NCI-H1417 (cell line): ENCODE results near the gene PRKCD.

Experiments
- DNase-seq, 3 experiments: peaks; one replicate each; lab custom pipeline; 2025; lab: John Stamatoyannopoulos, UW

PRKCD gene

DNA sequence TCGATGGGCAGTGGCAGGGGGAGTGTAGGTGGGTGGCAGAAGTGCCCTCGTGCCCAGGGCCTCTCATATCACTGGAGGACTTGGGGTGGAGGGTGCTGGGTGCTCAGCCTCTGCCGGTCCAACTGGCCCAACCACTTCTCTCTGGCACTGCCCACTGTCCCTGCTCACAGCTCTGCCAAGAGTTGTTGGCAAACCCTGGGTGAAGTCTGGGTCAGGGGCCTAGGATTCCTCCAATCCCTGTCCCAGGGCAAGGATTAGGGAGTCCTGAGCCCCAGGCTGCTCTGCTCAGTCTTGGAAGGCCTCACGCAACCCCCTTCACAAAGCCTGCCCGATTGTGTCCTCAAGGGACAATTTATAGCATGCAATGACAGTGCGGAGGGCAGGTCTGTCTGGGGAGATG lies 5.2 kb upstream of the PRKCD start:
- no peak for DNase-seq

DNA sequence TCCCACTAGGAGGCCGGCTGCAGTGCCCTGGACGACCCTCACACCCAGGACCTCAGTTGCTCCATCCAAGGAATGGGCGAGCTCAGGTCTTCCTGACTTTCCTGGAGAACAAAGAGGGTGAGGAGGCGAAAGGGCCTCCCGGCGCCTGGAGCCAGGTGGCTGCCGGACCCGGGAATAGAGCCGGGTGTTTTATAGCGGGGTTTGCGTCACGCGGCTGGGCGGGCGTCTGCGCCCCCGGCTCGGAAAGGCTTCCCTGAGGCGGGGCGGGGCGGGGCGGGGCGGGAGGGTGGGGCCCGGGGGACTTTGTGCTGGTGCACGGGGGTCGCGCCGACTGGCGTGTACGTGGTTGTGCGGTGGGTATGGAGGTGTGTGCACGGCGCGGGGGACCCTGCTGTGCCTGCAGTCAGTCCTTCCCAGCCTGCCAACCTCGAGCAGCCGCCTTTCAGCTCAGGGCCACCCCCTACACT lies 4.6 kb upstream of the PRKCD start:
- no peak for DNase-seq

DNA sequence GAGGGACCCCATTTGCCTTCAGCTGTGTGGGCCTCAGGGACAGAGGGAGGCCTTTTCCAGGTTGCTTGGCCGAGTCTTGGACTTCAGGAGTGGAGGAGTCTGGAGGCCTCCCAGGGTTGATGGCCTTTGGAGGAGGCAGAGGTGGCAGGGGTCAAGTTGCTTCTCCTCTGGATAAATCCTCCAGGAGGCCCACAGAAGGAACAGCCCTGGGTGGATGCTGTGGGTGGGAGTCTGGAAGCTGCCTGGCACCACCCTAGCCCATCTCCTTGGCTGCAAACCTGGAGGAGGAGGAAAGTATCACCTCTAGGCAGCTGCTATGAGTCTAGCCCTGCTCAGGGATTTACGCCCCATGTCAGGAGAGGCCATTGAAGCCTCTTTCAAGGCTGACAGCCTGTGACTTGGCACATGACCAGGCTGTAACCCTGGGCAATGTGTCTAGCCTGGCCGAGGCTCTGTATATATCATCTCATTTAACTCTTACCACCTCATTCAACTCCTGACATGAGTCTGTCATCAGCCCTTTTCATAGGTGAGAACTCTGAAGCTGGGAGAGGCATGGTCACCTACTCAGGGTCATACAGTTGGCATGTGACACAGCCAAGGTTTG lies 2.9 kb upstream of the PRKCD start:
- no peak for DNase-seq

DNA sequence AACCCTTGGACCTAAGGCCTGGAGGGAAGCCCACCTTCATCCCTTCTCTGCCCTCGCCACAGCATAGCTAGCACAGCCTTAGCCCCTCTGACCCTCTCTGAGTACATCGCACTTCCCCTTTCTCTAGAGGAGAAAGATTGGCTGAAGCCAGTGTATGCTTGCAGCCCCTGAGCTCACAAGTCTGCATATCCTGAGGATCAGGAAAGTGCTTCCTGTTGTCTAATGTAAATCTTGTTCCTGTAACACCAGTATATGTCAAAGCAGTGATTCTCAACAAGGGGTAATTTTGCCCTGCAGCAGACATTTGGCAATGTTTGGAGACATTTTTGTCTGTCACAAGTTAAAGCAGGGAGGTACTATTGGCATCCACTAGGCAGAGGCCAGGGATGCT lies 2.2 kb upstream of the PRKCD start:
- DNase-seq, result no peak

DNA sequence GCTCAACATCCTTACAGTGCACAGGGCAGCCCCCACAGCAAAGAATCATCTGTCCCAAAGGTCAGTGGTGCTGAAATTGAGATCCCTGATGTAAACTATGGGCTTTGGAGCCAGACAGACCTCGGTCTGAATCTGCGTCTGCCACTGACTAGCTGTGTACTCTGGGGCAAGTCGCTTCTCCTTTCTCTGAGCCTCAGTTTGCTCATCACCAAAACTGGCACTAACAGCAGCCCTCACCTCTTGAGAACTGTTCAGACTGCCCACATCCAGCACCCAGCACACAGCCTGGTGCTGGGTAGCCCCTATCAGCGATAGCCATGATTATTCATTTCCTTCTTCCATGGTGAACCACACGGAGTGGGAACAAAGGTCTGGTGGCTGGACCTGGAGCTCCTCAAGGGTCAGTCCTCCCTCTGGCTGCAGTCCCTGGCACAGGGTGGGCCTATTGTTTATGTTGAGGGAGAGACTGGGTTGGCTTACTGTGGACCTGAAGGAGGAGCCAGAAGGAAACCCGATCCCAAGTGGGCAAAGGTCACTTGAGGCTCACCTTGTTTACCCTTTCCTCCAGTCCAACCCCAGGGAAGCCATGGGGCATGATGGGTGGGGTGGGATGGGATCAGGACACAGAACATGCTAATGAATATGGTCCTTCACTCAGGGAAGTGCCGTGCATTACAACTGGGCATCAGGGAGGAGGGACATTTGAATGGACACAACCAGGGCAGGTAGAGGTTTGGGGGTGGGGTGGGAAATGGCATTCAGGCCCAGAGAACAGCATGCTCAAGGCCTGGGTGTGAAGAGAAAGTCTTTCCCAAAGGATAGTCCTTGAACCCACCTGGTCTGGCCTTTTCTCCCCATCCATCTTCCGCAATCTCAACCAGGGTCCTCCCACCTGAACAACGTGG lies 1.6 kb upstream of the PRKCD start:
- no peak for DNase-seq

DNA sequence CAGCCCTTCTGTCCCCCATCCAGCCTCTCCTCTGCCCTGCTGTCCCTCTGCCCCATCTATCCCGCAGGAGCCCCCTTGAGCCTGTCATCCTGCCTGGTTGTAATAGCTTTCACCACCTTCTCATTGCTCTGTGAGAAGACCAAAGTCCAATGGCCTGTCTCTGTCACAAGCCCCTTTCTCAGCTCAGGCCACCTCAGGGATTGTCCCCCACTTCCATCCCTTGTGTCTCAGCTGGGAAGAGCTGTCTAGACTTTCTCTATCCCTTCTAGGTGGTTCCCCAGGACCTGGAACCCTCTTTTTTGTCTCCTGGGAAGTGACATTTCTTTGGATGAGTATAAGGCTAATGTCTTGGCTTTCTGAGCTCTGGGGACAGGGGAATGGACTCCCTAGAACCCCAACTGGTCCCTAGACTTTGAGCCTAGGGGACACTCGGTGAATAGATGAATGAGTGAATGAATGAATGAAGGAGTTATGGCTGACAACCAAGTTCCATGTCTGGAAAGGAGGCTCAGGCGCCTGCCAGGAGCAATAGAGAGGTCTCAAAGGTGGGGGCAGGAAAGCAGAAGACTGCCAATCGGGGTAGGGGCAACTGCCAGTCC lies 849 bp upstream of the PRKCD start:
- no peak for DNase-seq

DNA sequence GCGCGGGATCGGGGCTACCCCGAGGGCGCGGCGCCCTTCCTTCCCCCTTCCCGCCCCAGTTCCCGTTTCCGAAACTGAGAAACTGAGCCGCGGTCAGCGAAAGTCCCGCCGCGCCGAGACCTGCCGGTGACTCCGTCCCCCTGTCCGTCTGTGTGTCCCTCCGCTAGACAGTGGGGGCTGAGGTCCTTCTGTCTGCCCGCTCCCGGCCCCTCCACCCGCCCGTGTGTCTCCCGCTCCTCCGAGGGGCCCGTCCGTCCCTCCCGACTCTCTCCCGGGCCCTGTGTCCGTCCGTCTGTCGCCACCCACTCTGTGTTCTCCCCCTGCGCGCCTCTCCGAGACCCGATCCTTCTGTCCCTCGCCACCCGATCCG lies 426 bp downstream of the PRKCD start:
- DNase-seq, result peak in 2 of 3 experiments; percentile 31 to 48

DNA sequence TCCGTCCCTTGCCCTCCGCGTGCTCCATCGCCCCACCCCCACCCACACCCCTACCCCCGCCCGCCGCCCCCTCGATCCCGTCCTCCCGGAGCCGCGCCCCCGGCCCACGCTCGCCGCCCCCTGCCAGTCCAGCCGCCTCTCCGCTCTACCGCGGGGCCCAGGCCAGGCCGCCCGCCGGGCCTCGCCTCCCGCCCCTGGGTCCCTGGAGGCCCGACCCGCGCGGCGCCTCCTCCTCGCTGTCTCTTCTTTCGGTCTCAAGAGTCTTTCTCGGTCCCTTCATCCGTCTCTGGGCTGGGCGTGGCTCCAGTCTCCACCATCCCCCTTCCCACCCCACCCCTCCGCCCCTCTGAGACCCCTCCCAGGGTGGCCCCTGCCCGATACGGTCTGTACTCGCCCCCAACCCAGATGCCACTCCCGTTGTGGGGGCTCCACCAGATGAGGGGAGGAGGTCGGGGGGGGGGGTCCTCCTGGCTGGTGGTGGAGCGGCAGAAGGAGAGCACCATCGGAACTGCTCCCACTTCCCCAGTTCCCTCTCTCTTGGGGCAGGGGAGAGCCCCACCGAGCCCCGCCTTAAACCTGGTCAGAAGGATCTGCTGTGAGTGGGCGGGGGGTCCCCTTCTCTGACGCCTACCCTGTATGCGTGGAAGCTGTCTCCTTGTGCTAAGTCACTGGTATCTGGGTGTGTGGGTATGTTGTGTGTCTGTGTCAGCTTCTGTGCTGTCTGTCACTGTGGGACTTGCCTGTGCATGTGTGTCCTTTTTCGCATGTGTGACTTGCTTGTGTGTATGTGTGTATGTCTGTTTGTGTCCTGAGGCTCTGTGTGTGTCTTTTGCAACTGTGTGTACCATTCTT lies 1.0 kb downstream of the PRKCD start:
- peak in 2 of 3 experiments; percentile 31 to 48 for DNase-seq

DNA sequence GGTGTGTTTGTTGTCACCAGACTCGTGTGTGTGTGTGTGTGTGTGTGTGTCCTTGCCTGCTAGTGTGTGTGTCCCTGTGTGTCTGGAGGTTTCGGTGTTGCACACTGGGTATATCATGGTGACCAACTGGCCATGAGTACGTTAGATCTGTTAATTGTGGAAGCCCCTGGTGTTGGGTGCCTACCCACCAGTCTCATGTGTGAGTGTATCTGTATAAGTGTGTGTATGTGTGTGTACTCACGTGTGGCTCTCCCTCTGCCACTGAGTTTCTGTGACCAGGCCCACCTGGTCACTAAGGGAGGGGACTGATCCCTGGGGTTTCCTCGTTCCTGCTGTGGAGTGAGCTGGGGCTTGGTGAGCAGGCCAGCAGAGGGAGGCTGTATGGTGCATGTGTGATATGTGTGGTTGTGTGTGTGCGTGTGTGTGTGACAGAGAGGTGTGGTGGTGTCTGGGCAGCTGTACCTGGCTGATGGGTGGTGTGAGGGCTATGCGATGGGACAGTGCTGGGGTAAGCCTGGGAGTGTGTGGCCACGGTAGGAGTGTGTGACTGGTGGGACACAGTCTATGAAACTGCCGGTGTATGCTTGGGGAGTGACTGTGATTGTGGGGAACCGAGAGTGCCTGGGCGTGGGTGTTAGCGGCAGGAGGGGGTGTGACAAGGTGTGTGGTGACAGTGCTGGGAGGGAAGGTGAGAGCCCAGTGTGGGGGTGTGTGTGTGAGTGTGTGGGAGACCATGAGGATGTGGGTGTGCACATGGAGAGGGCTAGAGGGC lies 1.8 kb downstream of the PRKCD start:
- DNase-seq, result no peak

DNA sequence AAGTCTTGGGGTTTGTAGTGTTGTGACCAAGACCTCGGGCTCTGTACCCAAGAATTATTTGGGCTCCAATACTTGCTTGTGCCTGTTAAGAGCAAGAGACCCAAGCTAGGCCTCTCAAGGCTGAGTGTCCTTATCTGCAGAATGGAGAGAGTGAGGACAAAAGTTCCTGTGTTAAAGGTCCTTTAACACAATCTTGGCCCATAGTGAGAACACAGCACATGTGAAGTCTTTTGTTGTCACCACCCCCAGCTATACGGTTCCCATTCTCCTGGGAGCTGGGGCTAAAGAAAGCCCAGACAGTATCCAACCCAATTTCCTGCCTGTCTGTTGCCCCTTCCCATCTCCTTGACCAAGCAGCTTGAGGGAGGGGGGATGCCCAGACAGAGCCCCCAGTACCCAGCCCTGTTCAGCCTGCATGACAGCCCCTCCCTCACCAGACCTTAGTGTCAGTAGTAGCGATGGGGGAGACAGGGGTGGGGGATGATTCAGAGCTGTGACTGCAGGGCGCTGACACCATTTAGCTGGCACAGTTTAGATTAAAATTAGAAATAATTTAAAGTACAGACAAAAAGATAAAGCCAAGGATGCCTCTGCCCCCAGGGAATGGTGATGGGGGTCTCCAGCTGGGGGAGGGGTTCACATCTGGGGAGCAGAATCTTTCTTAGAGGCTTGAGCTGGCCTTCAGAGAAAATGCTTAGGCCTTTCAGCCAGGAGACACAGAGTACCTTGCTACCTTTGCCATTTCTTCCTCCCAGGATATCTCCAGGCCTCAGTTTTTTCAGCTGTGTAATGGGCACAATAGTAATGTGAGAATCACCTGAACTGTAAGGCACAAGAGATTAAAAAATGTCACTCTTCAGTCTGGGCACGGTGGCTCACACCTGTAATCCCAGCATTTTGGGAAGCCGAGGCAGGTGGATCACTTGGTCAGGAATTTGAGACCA lies 2.7 kb downstream of the PRKCD start:
- no peak for DNase-seq

DNA sequence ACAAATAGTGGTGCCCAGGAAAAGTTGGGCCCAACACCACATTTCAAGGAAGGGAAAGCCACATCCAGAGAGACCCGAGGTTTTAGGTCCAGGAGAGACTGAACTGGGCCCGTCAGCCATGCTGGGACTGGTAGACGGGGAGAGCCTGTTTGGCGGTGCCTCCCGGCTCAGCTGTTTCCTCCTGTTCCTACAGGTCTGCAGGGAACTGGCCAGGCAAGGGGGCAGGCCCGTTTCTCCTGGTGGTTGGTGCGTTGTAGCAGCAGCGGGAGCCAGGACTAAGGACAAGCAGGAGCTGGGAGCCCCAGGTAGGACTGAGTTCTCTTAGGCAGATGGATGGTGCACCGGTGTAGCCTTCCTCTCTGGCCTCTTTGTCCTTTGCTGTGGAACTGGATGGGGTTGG lies 3.9 kb downstream of the PRKCD start:
- no peak for DNase-seq

DNA sequence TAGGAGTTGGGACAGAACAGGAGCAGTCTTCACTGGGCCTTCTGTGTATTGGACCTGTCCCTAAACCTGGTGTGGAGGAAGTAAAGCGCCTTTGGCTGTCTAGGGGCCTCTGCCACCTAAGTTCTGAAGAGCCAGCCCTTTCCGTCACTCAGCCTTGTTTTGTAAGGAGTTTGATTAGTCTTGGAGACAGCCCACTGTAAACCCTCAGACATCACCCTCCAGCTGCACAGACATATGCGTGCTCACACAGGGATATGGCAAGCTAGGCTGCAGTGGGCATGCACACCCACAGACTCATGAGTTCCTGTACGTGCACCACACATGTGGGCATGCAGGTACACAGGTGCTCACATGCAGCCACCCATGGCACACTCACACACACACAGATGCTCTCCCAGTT lies 5.2 kb downstream of the PRKCD start:
- DNase-seq, result no peak

DNA sequence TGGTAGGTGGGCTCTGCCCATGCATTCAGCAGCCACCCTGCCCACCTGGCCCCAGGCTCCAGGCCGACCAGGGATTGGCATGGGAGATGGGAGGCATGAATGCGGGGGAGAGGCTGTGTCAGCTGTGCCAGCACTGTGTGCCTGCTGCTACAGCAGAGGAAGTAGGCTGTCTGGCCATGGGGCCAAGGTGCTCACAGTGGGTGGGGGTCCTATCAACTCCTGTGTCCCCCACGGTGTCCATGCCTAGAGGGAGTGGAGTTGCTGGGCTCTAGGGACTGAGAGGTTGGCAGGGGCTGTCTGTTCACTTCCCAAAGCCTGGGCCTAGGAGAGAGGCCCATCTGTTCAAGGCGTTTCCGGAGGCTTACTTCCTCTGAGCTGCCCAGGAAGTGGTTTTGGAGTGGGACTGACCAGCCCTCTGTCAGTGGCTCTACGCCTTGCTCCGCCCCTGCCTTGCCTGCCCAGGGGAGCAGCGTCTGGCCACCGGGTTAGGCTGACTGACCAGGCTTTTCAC lies 5.8 kb downstream of the PRKCD start:
- no peak for DNase-seq

DNA sequence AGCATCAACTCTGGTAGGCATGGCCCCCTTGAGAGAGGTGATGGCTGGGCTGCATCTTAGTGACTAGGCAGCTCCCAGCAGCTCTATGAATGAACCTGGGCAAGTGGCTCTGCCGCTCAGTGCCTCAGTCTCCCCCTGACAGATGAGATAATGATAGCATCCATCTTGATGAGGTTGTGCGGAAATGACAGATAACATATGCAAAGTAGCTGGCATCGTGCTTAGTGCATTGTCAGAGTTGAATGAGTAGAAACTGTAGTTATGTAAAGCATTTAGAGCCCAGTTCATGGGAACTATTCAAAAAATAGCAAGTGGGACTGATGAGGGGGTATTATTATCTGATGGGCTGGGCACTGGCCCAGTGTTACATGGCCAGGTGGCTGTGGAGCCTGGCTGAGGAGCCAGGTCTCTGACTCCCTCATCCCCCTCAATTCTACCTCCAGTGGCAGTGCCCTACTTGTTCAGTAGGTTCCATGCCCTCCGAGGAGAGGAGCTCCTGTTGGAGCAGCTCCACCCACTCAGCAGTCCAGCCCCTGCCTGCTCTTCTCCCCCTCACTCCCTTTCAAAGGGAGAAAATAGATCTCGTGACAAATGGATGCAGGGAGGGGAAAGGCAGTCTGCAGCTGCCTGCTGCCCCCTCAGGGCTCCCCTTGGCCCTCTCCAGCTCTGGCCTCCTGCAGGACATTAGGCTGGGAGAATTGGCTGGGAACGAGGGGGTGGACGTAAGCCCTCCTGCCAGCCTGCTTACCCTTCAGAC lies 6.6 kb downstream of the PRKCD start:
- no peak for DNase-seq

DNA sequence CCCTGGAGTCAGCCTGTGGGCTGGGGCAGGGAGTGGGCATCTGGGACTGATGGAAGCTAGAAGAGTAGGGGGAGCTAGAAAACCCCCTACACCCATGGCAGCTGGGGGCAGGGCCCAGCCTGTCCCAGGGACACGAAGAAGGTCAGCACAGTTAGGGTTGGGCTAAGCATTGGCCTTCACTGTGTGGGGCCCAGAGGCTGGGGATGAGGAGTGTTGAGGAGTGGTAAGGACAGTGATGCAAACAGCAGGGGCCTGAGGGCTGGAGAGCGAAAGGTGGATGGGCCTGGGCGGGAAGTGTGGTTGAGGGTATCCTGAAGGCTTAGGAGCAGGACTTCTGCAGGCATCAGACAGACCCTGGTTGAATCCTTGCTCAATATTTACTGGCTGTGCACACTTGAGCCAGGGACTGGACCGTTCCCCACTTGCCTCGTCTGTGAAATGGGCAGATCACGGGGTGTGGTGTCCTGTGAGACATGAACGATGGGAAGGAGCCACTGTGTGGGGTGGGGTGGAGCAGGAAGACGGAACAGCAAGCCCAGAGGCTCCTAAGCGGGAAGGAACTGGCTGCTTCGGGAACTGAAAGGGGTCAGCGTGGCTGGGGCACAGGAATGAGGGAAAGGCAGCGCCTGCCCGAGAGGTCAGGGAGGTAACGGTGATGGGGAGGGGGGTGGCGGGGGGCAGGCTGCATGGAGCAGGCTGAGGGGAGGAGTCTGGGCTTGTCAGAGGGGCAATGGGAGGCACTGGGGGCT lies 7.3 kb downstream of the PRKCD start:
- no peak for DNase-seq

DNA sequence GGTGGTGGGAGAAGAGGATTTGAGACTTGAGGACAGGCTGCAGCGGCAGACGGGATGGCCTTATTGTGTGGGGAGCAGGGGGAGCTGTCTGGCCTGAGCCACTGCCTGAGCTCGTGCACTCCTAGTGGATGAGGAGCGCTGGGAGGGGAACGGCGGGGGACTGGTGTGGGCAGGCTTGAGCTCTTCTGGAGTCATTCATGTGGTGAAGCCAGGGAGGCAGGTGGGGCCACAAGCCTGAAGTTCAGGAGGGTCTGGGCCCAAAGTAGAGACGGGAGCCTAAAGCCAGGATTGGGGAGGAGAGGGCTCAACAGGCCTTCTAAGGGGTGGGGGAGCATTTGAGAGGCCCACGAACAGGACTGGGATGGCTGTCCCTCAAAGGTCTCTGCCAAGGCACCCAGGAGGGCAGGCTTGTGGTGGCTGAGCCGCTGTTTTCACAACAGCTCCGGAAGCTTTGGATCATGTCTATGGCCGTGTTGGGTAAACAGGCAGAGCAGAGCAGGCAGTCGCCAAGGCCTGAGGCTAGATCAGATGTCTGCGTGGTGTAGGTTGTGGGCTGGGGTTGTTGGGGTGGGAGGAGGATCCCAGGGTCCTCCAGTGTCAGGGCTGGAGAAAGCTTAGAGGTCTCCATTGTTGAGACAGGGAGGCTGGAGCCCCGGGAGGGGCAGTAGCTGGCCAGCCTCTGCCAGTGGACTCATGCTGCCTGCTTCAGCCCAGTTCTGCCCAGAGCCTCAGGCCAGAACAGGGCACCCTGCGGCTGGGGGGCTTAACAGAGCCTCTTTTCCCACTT lies 8.2 kb downstream of the PRKCD start:
- no peak for DNase-seq

DNA sequence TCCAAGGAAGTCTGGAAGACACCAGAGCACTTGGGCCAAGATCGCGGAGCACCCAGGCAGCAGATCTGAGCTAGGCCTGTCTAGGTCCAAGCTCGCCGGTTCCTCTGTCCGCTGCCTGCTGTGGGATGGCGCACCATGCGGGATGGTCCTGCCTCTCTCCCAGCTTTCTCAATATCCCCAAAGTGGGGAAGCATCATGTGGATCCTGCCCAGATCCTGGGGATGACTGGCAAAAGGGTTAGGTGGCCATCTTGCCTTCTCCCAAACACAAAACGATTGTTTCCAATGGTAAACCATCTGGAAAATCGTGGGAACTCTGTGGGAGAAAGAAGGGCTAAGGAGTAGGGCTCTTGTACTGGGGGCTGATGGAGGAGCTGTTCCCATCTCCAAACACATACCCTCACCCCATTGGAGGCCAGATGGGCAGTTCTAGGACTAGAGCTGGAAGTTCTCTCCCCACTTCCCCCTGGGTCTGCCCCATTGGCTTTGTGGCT lies 8.9 kb downstream of the PRKCD start:
- DNase-seq, result no peak
